GM21786 (cell line): ENCODE measurements around the gene TMEM30B.

Experiments used
- ATAC-seq: cut with Tn5 transposase; IDR thresholded peaks from one replicate; pipeline ENCODE4 v1.9.1; 2021; ENCODE audit not compliant: unreplicated experiment

The TMEM30B gene

DNA sequence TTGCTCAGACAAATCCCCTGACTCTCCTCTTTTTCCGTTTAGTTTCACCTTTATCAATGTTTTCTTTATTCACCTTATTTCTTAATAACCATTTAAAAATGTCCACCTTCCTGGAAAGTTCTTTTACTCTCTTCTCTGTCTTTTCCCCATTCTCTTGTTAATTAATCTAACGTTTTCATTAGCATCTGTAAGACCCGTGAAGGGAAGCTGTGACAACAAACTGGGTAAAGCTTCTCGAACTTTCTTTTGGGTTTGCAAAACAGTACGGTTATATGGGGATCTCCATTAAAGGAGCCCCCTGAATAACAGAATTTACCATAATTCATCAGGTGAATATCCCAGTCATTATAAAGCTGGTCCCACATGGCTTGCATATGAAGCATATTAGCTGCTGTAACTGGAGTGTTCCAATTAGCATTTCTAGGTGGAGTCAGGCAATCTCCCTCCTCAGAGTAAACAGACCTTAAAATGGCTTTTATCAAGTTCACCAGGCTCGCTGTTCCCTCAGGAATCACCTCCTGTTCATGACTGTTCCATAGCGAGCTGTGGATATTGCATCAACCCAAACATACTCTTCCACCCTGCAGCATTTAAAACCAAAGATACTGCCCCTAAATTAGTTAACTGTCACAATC, 42.4 kb downstream of the TMEM30B start:
- no peak for ATAC-seq

DNA sequence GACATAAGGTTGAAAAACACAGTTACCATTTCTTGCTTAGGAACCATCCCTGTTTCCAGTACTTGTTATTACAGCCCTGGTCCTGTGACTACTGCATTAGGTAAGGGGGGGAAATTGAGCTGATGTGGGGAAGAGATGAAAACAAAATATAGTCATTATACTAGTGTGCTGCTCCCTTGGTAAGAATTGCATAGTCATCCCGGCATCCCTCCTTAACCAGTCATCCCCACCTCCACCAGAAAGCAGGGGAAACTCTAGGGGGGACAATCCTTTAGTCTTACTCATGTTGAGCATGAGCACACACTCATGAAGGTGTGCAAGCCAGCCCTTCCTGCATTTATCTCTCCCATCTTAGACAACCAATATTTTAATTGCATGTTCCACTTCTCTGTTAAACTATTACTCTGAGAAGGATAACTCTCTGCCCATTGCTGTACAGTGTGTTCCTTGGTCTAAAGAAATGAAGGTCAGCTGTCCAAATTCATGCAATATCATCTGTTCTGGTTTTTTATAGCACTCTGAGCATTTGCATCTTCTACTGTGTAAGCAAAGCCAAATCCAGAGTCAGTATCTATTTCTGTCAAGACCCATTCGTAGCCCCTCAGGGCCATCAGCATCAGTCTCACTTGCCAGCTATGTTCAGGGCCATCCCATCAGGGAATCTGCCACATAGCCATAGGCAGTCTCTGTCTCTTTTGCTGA, 46.8 kb downstream of the TMEM30B start:
- ATAC-seq: no peak

- ATAC-seq: no peak
Observed at GRCh38 chr14:61233436-61233956, 47.6 kb downstream of the TMEM30B start.

GRCh38 chr14:61231810-61232209, 49.3 kb downstream of the TMEM30B start:
- no peak for ATAC-seq

DNA sequence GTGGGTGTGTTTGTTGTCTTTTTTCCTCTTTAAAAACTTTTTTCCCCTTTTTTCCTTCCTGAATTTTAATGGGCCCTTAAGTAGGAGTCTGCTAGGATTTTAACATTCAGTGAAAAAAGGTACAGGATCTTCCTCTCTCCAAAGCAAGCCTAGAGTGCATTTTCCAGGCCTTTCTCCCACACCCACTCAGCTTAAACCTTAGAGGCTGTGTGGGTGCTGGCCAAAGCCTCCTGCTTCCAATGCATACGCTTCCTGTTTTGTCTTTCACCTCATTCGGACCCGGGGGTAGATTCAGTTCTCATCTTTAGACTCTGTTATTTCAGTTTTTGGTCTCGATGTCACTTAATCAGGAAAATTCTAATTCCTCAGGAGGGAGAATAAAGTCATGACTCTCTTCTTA, 51.2 kb downstream of the TMEM30B start:
- no peak for ATAC-seq

GRCh38 chr14:61229475-61229888, 51.7 kb downstream of the TMEM30B start:
- ATAC-seq: no peak

DNA sequence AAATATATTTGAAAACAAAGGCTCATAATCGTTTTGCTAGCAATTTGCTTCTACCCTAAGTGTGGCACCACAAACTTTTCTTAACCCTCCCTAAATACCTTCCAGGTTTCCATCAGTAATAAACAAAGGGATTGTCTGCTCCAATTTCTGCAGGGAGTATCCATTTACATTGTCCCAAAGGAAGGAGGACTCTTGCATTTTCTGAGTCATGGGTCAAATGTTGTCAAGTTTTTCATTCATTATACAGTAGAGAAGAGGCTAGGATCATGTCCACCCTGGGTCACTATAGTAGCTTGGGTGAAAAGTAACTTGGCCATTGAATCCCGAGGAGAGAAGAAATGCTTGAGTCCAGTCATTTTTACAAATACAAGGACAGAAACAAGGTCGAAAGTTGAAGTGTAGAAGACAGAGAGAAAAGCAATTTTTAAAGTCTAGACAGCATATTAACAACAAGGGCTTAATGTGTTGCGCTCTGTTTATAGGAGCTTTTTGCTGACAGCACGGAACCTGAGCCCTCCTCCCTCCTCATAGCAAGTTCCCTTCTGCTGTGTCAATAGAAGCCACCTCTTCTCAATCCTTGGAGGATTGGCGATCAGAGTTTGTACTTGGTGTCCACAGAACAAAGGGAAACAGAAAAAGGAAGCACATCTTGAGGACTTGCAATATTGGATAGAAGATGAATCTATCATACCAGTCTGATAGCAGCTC, 53.1 kb downstream of the TMEM30B start:
- ATAC-seq: no peak
